Astrocyte of the cerebellum (primary cell): Measurements from ENCODE around the gene CCDC66.

Source experiments
- DNase-seq: peaks from one replicate; pipeline ENCODE4 v3.0.0-alpha.2; 2011; ENCODE audit warnings: low read depth
- H3K4me3 ChIP-seq: 2 replicates; pipeline ENCODE4 v1.5.1; 2011; ENCODE audit warnings: mild to moderate bottlenecking, low read depth, low read length, moderate library complexity
- CTCF ChIP-seq: IDR thresholded peaks from 2 replicates; pipeline ENCODE4 v1.5.1; 2012; ENCODE audit warnings: low read length, low read depth, moderate library complexity, mild to moderate bottlenecking; ENCODE audit errors: missing control alignments
- in situ Hi-C: cut with HindIII; loops from 2 replicates; pipeline ENCODE4 v1.10.0; 2017; ENCODE audit warnings: low sequenced_read_pairs

The CCDC66 gene

GRCh38 chr3:56633181-56633580 is 76.2 kb downstream of the CCDC66 start:
- no peak for TF ChIP-seq CTCF
- no peak overlapping the region for H3K4me3 ChIP-seq
- in situ Hi-C loops = no loop called here
- no peak for DNase-seq

GRCh38 chr3:56633602-56634535 is 76.9 kb downstream of the CCDC66 start:
- in situ Hi-C loops = no loop called here
- DNase-seq = no peak

GRCh38 chr3:56645407-56645806 is 88.4 kb downstream of the CCDC66 start:
- no peak for DNase-seq
- no peak for TF ChIP-seq CTCF
- in situ Hi-C loops = no loop called here
- H3K4me3 ChIP-seq = no peak overlapping the region

More at GRCh38 chr3:56633602-56634535, 76.9 kb downstream of the CCDC66 start:
- no peak overlapping the region for H3K4me3 ChIP-seq
- no peak for TF ChIP-seq CTCF

GRCh38 chr3:56654460-56654859 is 97.5 kb downstream of the CCDC66 start:
- no peak overlapping the region for H3K4me3 ChIP-seq
- DNase-seq = no peak
- no peak for TF ChIP-seq CTCF
- in situ Hi-C loops = no loop called here

- no peak overlapping the region for H3K4me3 ChIP-seq
- DNase-seq = no peak
- in situ Hi-C loops = no loop called here
- no peak for TF ChIP-seq CTCF
Measured at GRCh38 chr3:56655709-56656108, 98.7 kb downstream of the CCDC66 start.

GRCh38 chr3:56664823-56665222 is 107.8 kb downstream of the CCDC66 start:
- DNase-seq = no peak
- H3K4me3 ChIP-seq = no peak overlapping the region
- TF ChIP-seq CTCF = no peak
- in situ Hi-C loops = no loop called here
